Peyer's patch (tissue), 4 donors: ENCODE data around the gene MORN3.

ENCODE experiments used
- POLR2A ChIP-seq, 2 donors: fragments of 450-650 bp; IDR thresholded peaks; one replicate each; pipeline ENCODE4 v1.5.1; 2017; ENCODE audit warnings: antibody characterized with exemption in 2 of 2, mild to moderate bottlenecking in 2 of 2, moderate library complexity in 2 of 2
- TF ChIP-seq, protein P1 (sequence below), 6 experiments: fragments of 450-650 bp in 4 of 6; fragments of 200-600 bp in 2 of 6; sonication (generic) in 1 of 6; IDR thresholded peaks; one replicate each; pipeline ENCODE4 v1.5.1; 2017 to 2019; ENCODE audit warnings: antibody characterized with exemption in 6 of 6, mild to moderate bottlenecking in 3 of 6, moderate library complexity in 1 of 6

DNA sequence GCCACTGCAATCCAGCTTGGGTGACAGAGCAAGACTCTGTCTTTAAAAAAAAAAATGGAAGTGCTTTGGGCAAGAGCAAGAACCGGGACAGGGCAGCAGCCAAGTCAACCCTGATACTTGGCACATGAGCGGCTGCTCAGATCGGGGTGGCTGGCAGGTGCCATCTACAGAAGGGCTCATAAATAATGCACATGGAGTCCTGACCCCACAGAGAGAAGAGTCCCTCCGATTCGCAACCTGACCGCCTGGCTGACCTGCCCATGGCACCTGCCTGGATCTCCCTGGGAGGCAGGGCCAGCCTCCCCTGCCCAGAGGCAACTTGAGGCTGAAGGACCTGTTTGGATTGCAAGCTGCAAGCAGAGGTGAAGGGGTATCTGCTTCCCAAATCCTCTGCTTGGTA lies 33.5 kb upstream of the MORN3 start:
- TF ChIP-seq, protein P1, sequence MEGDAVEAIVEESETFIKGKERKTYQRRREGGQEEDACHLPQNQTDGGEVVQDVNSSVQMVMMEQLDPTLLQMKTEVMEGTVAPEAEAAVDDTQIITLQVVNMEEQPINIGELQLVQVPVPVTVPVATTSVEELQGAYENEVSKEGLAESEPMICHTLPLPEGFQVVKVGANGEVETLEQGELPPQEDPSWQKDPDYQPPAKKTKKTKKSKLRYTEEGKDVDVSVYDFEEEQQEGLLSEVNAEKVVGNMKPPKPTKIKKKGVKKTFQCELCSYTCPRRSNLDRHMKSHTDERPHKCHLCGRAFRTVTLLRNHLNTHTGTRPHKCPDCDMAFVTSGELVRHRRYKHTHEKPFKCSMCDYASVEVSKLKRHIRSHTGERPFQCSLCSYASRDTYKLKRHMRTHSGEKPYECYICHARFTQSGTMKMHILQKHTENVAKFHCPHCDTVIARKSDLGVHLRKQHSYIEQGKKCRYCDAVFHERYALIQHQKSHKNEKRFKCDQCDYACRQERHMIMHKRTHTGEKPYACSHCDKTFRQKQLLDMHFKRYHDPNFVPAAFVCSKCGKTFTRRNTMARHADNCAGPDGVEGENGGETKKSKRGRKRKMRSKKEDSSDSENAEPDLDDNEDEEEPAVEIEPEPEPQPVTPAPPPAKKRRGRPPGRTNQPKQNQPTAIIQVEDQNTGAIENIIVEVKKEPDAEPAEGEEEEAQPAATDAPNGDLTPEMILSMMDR (IDR thresholded peaks at IDR 0.05) = no peak
- TF ChIP-seq POLR2A (IDR thresholded peaks at IDR 0.05) = no peak
